Lower leg skin (tissue), 4 donors: ENCODE data around the gene AKT2. TPM values are rescaled to one million over a fixed set of nuclear protein-coding genes. Genes with fewer than 3 reads are reported as not detected.
A peak's percentile ranks its signal among the peaks of the same experiment; 100 is the strongest.

ENCODE experiments used
- DNase-seq, 2 donors: peaks; one replicate each; pipeline ENCODE4 v3.0.0-alpha.2; 2019; ENCODE audit warnings: low spot score in 2 of 2
- H3K4me3 ChIP-seq: fragments of 200-600 bp; sonication (generic); 2 replicates; pipeline ENCODE4 v1.5.1; 2017; ENCODE audit warnings: mild to moderate bottlenecking, low read depth; ENCODE audit not compliant: poor library complexity, severe bottlenecking
- POLR2A ChIP-seq, 2 donors: fragments of 450-650 bp; IDR thresholded peaks; one replicate each; pipeline ENCODE4 v1.6.1; 2016 to 2017; ENCODE audit warnings: antibody characterized with exemption in 2 of 2, mild to moderate bottlenecking in 1 of 2, moderate library complexity in 1 of 2
- WGBS, 2 donors: methylation state at CpG; one replicate each; pipeline ENCODE4 v1.1.5; 2018; 5-methylcytosine and 5-hydroxymethylcytosine counted together
- intact Hi-C: fragments of 100-400 bp; cut with DNase I; formaldehyde crosslinking; loops from one replicate; pipeline ENCODE4 v1.15.0; 2023; ENCODE audit warnings: low total_unique reads
- microRNA counts, 2 donors: library from miRNA; unstranded; fragments of <30 nt; microRNA quantifications; one replicate each; lab custom pipeline; 2016
- microRNA-seq, 2 donors: library from miRNA; unstranded; fragments of <30 nt; microRNA quantifications; one replicate each; pipeline ENCODE4, GENCODE V29; 2016; ENCODE audit warnings: borderline replicate concordance in 2 of 2, borderline number of aligned reads in 1 of 2
- total RNA-seq, 4 donors: library from RNA; depleted of rRNA; stranded (reverse); fragments of >200 nt; gene quantifications; one replicate each; pipeline ENCODE4 v1.1.0, GENCODE V29; 2016
- TF ChIP-seq, protein P1 (sequence below), 3 donors: fragments of 450-650 bp; IDR thresholded peaks; one replicate each; pipeline ENCODE4 v1.5.1; 2016; ENCODE audit warnings: antibody characterized with exemption in 3 of 3, mild to moderate bottlenecking in 3 of 3, moderate library complexity in 2 of 3

AKT2 gene
- total RNA-seq, 4 donors from 2014 or later, result 71.1 to 129 (median 82.2) TPM

DNA sequence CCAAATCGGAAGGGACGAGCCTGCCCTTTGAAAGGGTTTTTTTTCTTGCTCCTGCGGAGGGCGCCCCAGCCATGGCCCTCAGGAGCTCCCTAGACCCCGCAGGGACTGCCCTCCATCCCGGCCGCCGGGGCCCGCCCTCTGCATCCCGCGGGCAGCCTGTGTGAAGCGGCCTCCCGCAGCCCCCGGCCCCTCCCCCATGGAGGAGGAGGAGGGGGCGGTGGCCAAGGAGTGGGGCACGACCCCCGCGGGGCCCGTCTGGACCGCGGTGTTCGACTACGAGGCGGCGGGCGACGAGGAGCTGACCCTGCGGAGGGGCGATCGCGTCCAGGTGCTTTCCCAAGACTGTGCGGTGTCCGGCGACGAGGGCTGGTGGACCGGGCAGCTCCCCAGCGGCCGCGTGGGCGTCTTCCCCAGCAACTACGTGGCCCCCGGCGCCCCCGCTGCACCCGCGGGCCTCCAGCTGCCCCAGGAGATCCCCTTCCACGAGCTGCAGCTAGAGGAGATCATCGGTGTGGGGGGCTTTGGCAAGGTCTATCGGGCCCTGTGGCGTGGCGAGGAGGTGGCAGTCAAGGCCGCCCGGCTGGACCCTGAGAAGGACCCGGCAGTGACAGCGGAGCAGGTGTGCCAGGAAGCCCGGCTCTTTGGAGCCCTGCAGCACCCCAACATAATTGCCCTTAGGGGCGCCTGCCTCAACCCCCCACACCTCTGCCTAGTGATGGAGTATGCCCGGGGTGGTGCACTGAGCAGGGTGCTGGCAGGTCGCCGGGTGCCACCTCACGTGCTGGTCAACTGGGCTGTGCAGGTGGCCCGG, 93.1 kb downstream of the AKT2 start:
- intact Hi-C loops, result no loop called here
- no peak for DNase-seq
- WGBS, 2 donors, result 5 to 62% methylated on average over 8 to 45 of the region's 62 CpGs
- peak overlapping the region; percentile 60 for H3K4me3 ChIP-seq
- TF ChIP-seq POLR2A (IDR thresholded peaks at IDR 0.05), result no peak
- TF ChIP-seq, protein P1, sequence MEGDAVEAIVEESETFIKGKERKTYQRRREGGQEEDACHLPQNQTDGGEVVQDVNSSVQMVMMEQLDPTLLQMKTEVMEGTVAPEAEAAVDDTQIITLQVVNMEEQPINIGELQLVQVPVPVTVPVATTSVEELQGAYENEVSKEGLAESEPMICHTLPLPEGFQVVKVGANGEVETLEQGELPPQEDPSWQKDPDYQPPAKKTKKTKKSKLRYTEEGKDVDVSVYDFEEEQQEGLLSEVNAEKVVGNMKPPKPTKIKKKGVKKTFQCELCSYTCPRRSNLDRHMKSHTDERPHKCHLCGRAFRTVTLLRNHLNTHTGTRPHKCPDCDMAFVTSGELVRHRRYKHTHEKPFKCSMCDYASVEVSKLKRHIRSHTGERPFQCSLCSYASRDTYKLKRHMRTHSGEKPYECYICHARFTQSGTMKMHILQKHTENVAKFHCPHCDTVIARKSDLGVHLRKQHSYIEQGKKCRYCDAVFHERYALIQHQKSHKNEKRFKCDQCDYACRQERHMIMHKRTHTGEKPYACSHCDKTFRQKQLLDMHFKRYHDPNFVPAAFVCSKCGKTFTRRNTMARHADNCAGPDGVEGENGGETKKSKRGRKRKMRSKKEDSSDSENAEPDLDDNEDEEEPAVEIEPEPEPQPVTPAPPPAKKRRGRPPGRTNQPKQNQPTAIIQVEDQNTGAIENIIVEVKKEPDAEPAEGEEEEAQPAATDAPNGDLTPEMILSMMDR (IDR thresholded peaks at IDR 0.05), result no peak

DNA sequence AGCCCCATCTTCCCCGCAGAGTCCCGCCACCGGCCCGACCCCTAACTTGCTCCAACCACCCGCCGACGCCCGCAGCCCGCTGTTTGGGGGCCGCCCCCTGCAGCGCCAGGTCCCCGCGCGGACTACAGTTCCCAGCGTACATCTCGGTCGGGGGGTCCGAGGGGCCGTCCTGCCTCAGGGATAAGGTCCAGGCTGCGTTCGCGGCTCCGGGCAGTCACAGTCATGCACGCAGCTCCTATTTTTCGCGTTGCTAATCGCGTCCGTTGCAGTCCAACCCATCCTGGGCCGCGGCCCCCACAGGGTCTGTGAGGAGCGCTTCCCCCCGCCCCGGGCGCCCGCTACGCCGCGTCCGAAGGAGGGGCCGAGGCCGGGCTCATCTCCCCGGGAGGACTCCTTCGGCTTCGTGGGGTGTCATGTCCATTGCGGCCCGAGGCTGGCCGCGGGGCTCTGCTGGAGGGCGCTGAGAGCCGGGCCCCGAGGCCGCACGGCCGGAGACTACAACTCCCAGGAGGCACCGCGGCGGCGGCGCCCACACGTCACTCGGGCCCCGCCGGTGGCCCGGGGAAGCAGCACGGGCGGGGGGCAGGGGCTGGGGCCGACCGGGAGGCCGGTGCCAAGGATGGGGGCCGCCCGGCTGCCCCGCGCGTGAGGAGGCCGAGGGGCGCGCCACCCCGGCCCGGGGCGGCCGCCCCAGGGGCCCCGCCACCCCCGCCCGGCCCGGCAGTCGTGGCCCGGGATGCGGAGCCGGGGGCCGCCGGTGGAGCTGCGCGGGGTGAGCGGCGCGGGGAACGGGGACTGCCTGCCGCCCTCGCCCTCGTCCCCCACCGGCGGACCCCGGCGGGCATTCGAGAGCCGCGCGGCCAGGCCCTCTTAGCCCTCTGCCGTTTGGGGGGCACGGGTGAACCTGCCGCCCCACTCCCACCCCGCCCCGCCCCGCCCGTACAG, 94.0 kb downstream of the AKT2 start, which contains the start of gene MAP3K10:
Gene MAP3K10 (plus strand): TSS at position 536 of the 945 bp plus-strand sequence. CDS start 606 bp downstream, outside the sequence.
- no peak for TF ChIP-seq POLR2A (IDR thresholded peaks at IDR 0.05)
- TF ChIP-seq, protein P1 (IDR thresholded peaks at IDR 0.05), result no peak
- peak within 1 kb of the TSS; percentile 96 for H3K4me3 ChIP-seq
- 0% methylated on average over 28 to 36 of the region's 116 CpGs for WGBS, 2 donors
- DNase-seq, result peak; percentile 34 to 94
- intact Hi-C loops, result no loop called here

DNA sequence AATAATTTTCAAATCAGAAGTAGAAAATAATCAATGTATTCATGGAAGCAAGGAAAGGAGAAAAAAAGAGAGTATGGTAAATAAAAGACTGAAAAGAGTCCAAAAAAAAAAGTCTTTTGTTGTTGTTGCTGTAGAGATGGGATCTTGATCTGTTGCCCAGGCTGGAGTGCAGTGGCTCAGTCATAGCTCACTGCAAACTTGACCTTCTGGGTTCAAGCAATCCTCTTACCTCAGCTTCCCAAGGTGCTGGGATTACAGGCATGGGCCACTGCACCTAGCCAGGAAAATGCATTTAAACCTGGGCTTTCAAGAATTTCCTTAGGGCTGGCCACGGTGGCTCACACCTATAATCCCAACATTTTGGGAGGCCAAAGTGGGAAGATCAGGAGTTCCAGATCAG, 100.9 kb downstream of the AKT2 start:
- no peak overlapping the region for H3K4me3 ChIP-seq
- no peak for DNase-seq
- TF ChIP-seq, protein P1 (IDR thresholded peaks at IDR 0.05), result no peak
- TF ChIP-seq POLR2A (IDR thresholded peaks at IDR 0.05), result no peak
- WGBS, 2 donors, result 86 to 88% methylated on average over 1 of the region's 1 CpG
- intact Hi-C loops, result no loop called here

MicroRNA genes within 50 kb of the gene (microRNA counts, 767-probe panel; counts per million panel counts)
- 0 to 358 counts per million in 2 donors for microRNA hsa-miR-641 (lab: Ali Mortazavi, UCI)

Small RNA genes lying within 50 kb of the gene (microRNA-seq; reads per million reads assigned to microRNA genes)
- gene MIR641, result 8.8 to 10.8 reads per million in 2 donors

Other genes with a start within 250 kb of the AKT2 start
- 1 to 10 TPM; 1.8 to 6.8 (median 4.1) TPM for gene ZNF780B, start 229.1 kb downstream of the AKT2 start, total RNA-seq
- 10 to 100 TPM in 2 of 4 donors, 1 to 10 TPM in 2; 5.7 to 14.7 (median 8.7) TPM for gene ZNF780A, start 194.4 kb downstream of the AKT2 start, total RNA-seq
- gene MAP3K10, start 93.9 kb downstream of the AKT2 start, total RNA-seq, result 10 to 100 TPM; 10.2 to 24.8 (median 11.6) TPM
- gene TTC9B, start 67.0 kb downstream of the AKT2 start, total RNA-seq, result not detected
- gene CCNP, start 58.7 kb downstream of the AKT2 start, total RNA-seq, result under 1 TPM in 1 of 4 donors, not detected in 3; 0.29 TPM
- gene C19orf47, start 63.1 kb upstream of the AKT2 start, total RNA-seq, result 10 to 100 TPM; 10.5 to 29.5 (median 13.1) TPM
- gene PLD3, start 63.4 kb upstream of the AKT2 start, total RNA-seq, result 100 to 1,000 TPM; 188 to 287 (median 256) TPM
- under 1 TPM; 0.13 to 0.88 (median 0.51) TPM for gene HIPK4, start 104.8 kb upstream of the AKT2 start, total RNA-seq
- 1 to 10 TPM; 2.5 to 7.3 (median 5.6) TPM for gene PRX, start 128.0 kb upstream of the AKT2 start, total RNA-seq
- gene SERTAD1, start 140.6 kb upstream of the AKT2 start, total RNA-seq, result 10 to 100 TPM; 17.3 to 45.7 (median 26.6) TPM
- gene SERTAD3, start 159.0 kb upstream of the AKT2 start, total RNA-seq, result 10 to 100 TPM; 20.5 to 26.5 (median 25.0) TPM
- gene BLVRB, start 180.4 kb upstream of the AKT2 start, total RNA-seq, result 100 to 1,000 TPM; 139 to 161 (median 154) TPM
- 1 to 10 TPM in 3 of 4 donors, under 1 TPM in 1; 0.25 to 2.2 (median 1.6) TPM for gene SPTBN4, start 181.7 kb upstream of the AKT2 start, total RNA-seq